SKM-1 treated with dmso at 0.1 percent for 144 hours (cell line): ENCODE measurements around the gene ATP8B2.
"Not testable (repeated sequence)": the region's sequence is repeated elsewhere in the genome, so short reads cannot be mapped to it uniquely, and the experiment has no call there.

Source experiments
- DNase-seq: peaks from one replicate; lab custom pipeline; 2025; ENCODE audit not compliant: unreplicated experiment; lab: John Stamatoyannopoulos, UW

ATP8B2 gene, protein sequence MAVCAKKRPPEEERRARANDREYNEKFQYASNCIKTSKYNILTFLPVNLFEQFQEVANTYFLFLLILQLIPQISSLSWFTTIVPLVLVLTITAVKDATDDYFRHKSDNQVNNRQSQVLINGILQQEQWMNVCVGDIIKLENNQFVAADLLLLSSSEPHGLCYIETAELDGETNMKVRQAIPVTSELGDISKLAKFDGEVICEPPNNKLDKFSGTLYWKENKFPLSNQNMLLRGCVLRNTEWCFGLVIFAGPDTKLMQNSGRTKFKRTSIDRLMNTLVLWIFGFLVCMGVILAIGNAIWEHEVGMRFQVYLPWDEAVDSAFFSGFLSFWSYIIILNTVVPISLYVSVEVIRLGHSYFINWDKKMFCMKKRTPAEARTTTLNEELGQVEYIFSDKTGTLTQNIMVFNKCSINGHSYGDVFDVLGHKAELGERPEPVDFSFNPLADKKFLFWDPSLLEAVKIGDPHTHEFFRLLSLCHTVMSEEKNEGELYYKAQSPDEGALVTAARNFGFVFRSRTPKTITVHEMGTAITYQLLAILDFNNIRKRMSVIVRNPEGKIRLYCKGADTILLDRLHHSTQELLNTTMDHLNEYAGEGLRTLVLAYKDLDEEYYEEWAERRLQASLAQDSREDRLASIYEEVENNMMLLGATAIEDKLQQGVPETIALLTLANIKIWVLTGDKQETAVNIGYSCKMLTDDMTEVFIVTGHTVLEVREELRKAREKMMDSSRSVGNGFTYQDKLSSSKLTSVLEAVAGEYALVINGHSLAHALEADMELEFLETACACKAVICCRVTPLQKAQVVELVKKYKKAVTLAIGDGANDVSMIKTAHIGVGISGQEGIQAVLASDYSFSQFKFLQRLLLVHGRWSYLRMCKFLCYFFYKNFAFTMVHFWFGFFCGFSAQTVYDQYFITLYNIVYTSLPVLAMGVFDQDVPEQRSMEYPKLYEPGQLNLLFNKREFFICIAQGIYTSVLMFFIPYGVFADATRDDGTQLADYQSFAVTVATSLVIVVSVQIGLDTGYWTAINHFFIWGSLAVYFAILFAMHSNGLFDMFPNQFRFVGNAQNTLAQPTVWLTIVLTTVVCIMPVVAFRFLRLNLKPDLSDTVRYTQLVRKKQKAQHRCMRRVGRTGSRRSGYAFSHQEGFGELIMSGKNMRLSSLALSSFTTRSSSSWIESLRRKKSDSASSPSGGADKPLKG

DNA sequence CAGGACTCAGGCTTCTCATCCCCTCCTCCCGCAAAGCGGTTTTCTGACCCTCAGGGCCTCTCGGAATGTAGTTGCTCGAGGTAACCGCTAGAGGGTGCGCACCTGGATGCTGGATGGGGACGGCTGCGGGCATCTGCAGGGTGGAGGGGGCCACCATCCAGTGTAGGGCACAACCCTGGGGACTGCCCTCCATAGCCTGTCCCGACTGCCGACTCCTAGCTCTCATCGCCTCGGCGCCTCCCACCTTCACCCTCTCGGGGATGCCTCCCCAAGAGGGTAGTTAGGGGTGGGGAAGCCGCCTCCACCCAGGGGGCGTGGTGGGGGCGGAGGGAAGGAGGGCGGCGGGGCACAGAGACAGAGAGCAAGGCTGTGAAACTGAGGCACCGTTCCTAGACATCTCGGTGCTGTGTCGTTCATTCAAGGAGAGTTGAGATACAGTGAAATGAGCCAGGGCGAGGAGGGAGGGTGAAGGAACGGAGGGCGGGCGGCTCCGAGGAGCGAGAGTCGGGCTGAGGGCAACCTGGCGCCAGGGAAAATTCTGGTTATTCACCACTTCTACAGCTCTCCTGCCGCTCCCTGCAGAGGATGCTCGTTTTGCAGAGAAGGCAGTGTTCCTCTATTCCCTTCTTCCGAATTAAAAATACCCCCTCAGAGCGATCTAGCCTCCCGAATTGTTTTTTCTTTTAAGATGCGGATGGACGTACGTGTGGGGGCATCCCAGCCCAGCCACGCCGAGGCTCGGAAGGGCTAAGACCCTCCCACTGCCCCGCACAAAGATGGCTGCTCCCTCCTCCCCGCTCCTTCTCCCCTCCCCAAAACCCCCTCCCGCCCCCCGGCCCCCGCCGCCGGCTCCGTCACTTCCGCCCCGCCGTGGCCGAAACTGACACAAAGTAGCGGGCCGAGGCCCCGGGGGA, at the start of gene ATP8B2:
Gene ATP8B2 (plus strand): TSS at position 857 of the 914 bp plus-strand sequence. CDS start 2,617 bp downstream, outside the sequence.
- peak; percentile 66 for DNase-seq

DNA sequence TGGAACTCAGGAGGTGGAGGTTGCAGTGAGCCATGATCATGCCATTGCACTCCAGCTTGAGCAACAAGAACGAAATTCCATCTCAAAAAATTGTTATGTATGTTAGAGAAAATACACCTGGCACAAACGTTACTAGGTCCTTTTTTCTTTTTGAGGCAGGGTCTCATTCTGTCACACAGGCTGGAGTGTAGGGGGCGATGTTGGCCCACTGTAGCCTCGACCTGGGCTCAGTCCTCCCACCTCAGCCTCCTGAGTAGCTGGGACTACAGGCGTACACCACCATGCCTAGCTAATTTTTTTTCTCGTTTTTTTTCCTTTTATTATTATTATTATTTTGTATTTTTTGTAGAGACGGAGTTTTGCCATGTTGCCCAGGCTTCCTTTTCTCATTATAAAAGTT, 48.5 kb upstream of the ATP8B2 start:
- DNase-seq = no peak

DNA sequence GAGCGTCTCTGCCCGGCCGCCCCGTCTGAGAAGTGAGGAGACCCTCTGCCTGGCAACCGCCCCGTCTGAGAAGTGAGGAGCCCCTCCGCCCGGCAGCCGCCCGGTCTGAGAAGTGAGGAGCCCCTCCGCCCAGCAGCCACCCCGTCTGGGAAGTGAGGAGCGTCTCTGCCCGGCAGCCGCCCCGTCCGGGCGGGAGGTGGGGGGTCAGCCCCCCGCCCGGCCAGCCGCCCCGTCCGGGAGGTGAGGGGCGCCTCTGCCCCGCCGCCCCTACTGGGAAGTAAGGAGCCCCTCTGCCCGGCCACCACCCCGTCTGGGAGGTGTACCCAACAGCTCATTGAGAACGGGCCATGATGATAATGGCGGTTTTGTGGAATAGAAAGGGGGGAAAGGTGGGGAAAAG, 37.7 kb upstream of the ATP8B2 start:
- not testable (repeated sequence) for DNase-seq

GRCh38 chr1:154288661-154289060, 36.7 kb upstream of the ATP8B2 start:
- DNase-seq = no peak

- no peak for DNase-seq
Measured at GRCh38 chr1:154290921-154291320, 34.4 kb upstream of the ATP8B2 start.

GRCh38 chr1:154295408-154296235, 29.7 kb upstream of the ATP8B2 start:
- peak; percentile 63 for DNase-seq

- no peak for DNase-seq
Measured at GRCh38 chr1:154301582-154301981, 23.7 kb upstream of the ATP8B2 start.

- DNase-seq = no peak
Measured at GRCh38 chr1:154304664-154305337, 20.5 kb upstream of the ATP8B2 start.

DNA sequence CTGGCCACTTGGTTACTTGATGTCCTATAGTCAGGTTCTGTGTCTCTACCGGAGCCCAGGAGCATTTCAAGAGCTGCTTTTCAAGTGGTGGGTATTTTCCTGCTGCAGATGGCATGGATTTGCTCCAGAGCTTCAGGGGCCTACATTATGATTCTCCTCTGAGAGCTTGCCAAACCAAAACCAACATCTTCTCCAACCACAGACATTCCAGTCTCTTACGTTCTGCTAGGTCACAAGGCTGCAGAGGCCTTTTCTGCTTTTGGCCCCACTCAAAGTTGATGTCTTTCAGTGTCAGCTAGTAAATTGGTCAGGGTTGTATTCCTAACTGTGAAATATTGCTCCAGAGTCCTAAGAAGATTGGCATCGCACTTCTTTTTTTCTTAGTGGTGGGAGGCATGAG, 19.2 kb upstream of the ATP8B2 start:
- no peak for DNase-seq

- not testable (repeated sequence) for DNase-seq
Measured at GRCh38 chr1:154307670-154308270, 17.6 kb upstream of the ATP8B2 start.

- DNase-seq = not testable (repeated sequence)
Measured at GRCh38 chr1:154309136-154309535, 16.2 kb upstream of the ATP8B2 start.

DNA sequence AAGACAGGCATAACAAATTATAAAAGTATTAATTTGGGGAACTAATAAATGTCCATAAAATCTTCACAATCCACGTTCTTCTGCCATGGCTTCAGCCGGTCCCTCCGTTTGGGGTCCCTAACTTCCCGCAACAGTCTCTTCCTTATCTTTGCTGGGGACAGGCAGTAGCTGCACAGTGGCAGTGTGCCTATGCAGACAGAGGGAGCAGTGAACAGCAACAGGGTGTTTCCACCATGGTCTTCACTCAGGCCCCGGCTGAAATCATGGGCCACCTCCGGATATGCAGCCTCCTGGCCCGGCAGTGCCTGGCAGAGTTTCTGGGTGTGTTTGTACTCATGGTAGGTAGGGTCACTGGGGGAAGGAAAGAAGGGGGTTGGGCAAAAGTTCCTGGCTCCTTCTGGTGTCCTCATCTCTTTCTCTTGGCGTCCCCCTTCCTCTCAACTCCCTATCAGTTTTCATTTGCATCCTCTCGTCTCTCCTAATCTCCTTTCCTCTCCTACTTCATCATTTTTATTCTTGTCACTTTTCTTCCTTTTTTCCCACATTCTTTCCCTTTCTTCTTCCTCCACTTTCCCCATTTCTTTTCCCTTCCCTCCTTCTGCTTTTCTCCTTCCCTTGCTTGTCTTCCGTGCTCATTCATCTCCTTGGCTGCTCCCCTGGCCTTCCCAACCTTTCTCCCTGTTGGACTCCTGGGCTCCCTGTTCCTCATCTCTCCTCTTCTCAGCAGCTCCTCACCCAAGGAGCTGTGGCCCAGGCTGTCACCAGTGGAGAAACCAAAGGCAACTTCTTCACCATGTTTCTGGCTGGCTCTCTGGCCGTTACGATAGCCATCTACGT, 12.9 kb upstream of the ATP8B2 start:
- not testable (repeated sequence) for DNase-seq

DNA sequence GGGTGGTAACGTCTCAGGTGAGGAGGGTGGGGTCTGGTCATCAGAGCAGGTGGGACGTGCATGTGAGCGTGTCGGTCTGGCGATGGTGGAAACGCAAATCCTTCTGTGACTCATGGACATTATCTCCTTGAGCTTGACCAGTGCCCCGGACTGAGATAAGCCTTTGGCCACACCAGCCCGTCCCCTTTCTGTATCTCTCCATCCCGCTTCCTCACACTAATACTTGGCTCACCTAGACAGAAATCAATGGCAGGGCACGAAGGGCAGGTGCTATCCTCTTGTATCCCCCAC, 12.3 kb upstream of the ATP8B2 start:
- no peak for DNase-seq

- not testable (repeated sequence) for DNase-seq
Measured at GRCh38 chr1:154314226-154314625, 11.1 kb upstream of the ATP8B2 start.

DNA sequence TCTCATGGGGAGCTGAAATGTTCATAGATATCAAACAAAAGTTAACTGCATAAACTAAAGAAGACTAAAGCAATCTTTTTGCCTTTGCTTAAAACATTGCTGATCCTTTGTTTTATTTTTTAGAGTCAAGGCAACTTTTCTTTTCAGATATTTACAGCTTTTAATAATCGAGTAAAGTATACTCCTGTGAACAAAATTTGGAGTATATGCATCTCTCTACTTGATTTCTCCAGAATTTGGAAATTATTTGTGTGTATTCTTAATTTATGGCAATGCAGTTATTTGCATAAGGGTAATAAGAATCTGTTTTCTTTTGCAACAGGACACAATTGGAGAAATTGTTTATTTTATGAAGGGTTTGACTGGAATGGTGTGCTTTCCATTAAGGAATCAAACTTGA, 8.6 kb upstream of the ATP8B2 start:
- no peak for DNase-seq

DNA sequence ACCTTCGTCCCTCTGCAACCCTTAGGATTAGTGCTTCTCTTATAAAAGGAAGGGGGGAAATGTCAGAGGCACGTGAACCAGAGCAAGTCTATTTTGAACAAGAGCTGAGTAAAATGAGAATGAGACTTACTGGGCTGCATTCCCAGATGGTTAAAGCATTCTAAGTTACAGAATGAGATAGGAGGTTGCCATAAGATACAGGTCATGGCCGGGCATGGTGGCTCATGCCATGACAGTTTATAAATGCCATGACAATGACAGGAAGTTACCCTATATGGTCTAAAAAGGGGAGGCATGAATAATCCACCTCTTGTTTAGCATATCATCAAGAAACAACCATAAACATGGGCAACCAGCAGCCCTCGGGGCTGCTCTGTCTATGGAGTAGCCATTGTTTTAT, 6.9 kb upstream of the ATP8B2 start:
- DNase-seq = no peak

DNA sequence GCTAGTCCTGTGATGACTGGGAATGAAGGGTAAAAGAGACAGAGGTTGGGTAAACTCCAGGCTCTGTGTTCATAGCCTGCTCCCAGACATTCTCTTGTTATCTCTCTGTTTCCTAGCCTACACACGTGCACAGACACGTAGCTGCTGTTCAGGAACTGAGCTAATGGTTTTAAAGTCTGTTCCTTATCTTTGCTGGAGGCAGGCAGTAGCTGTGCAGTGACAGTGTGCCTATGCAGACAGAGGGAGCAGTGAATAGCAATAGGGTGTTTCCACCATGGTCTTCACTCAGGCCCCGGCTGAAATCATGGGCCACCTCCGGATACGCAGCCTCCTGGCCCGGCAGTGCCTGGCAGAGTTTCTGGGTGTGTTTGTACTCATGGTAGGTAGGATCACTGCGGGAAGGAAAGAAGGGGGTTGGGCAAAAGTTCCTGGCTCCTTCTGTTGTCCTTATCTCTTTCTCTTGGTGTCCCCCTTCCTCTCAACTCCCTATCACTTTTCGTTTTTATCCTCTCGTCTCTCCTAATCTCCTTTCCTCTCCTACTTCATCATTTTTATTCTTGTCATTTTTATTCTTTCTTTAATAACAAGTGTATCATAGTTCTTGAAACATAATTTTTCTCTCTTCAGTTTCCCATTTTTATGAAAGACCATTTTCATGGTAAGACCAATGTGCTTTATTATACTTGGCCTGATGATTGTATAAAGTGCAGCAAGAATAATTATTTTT, 4.3 kb upstream of the ATP8B2 start, which contains the start of gene AQP10:
Gene AQP10 (plus strand): TSS at position 212 of the 727 bp plus-strand sequence. CDS start 63 bp downstream, at position 275.
- DNase-seq = no peak
